Left ventricle myocardium inferior (tissue), 1 donor: ENCODE data around the gene HSPA1L. TPM values are rescaled to one million over a fixed set of nuclear protein-coding genes. Genes with fewer than 3 reads are reported as not detected.

Experiments
- DNase-seq: peaks from one replicate; pipeline ENCODE4 v3.0.0-alpha.2; 2020
- H3K27ac ChIP-seq: fragments of 200-600 bp; replicated peaks from 2 replicates; pipeline ENCODE4 v1.8.0; 2021
- H3K27me3 ChIP-seq: fragments of 200-600 bp; 2 replicates; pipeline ENCODE4 v1.8.0; 2021; ENCODE audit warnings: low read depth
- H3K36me3 ChIP-seq: fragments of 200-600 bp; 2 replicates; pipeline ENCODE4 v1.8.0; 2021
- H3K4me1 ChIP-seq: fragments of 200-600 bp; 2 replicates; pipeline ENCODE4 v1.8.0; 2021
- H3K4me3 ChIP-seq: fragments of 200-600 bp; 2 replicates; pipeline ENCODE4 v1.8.0; 2021; ENCODE audit warnings: mild to moderate bottlenecking, moderate library complexity
- H3K9me3 ChIP-seq: fragments of 200-600 bp; replicated peaks from 2 replicates; pipeline ENCODE4 v1.8.0; 2021
- CTCF ChIP-seq: fragments of 200-600 bp; IDR thresholded peaks from 2 replicates; pipeline ENCODE4 v1.8.0; 2021; ENCODE audit warnings: antibody characterized with exemption, mild to moderate bottlenecking, borderline replicate concordance
- intact Hi-C: fragments of 100-400 bp; cut with micrococcal nuclease; formaldehyde crosslinking; loops from one replicate; pipeline ENCODE4 v1.11.0; 2022
- total RNA-seq: library from RNA; stranded (reverse); fragmentation: NEBNext Ultra II Directional; extraction: Animal tissue kit (Norgen Biotek cat#: 25700); gene quantifications from one replicate; pipeline ENCODE4 v1.2.1, GENCODE V29; 2021
- donor health status: DM: no; HTN: yes; CAD: no; lungs with severe emphysema.

The HSPA1L gene
- total RNA-seq, 1 donor from 2014 or later, result 2.2 TPM

DNA sequence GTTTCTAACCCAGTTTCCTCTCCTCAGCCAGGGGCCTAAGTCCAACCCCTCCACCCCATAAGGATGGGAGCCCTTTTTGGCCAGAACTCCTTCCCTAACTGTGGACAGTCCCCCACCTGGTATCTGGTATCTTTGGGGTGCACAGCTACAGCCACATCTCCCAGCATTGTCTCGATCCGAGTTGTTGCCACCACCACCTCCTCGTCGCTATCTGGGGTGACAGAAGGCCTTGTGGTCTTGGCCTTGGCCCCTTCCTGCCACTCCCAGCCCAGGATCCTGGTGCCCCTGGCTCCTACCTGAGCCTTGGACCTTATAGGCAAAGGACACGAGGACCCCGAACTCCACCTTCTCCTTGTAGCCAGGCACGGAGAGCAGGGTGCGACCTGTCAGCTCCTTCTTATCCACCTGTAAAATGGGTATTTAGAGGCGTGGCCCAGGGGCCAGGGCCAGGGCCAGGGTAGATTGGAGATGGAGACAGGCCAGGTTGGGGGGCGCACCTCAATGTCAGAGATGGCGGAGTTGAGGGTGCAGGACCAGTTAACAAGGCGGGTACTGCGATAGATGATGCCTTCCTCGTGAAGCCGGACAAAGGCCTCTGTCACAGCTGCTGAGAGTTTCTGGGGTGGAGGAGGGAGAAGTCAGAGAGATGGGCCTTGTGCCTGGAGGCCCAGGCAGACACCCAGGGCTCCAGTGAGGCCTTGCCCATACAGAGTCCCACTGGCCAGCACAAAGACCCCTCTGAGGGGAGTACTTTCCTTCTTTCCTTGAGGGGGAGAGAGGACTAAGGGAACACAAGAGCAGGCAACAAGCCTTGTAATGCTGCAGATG, 30.8 kb downstream of the HSPA1L start:
- TF ChIP-seq CTCF, result no peak
- H3K27ac ChIP-seq, result no peak overlapping the region
- H3K4me1 ChIP-seq, result no peaks in the 10 kb centered on the region
- no peaks in the 10 kb centered on the region for H3K27me3 ChIP-seq
- no peaks in the 10 kb centered on the region for H3K9me3 ChIP-seq
- no peak for DNase-seq
- intact Hi-C loops, result no loop called here
- peaks cover 61% of the 10 kb centered on the region for H3K36me3 ChIP-seq
- no peak overlapping the region for H3K4me3 ChIP-seq

- Histone ChIP-seq H3K4me1 (peaks cover 4% of the 10 kb centered on the region), H3K9me3 (no peaks in the 10 kb centered on the region), H3K36me3 (peaks cover 73% of the 10 kb centered on the region), H3K27me3 (no peaks in the 10 kb centered on the region), H3K4me3 (no peak overlapping the region), H3K27ac (no peak overlapping the region)
- intact Hi-C loops, result no loop called here
- no peak for TF ChIP-seq CTCF
- no peak for DNase-seq
These were observed 32.8 kb downstream of the HSPA1L start for GRCh38 chr6:31782126-31782855.

DNA sequence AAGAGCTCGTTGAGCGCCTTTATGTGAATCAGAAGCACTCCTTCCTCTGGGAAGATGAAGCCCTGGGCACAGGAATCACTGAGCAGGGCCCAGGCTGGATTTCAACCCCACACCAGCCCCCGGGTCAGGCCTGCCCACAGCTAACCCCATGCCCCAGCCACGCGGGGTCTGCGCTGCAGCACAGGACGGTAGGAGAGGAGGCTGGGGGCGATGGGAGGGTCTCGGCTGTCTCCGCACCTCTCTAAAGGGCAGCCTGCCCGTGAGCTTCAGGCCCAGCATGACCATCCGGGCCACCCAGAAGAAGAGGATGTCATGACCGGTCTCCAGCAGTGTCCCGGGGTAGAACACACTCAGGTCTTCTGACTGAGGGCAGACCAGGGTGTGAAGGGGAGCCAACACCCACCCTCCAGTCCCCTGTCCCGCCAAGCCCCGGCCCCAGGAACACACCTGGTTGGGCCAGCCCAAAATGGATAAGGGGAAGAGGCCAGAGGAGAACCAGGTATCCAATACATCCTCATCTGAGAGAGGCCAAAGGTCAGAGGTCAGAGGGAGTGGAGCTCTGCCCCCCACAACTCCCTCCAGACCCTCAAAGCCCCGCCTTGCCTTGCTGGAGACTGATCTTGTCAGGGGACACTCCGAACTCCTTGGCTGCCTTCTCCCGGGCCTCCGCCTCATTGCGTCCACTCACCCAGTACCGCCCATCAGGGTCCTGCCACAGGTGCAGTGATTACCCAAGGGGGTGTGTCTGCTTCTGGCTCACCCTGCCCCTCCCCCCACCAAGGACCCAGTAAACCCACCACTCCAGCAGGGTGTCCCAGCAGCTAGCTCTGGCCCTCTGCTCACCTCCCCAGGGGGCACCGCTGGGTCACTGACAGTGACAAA, 33.6 kb downstream of the HSPA1L start:
- no peak for TF ChIP-seq CTCF
- Histone ChIP-seq H3K27ac (no peak overlapping the region), H3K27me3 (no peaks in the 10 kb centered on the region), H3K4me3 (no peak overlapping the region), H3K4me1 (peaks cover 12% of the 10 kb centered on the region), H3K36me3 (peaks cover 73% of the 10 kb centered on the region), H3K9me3 (no peaks in the 10 kb centered on the region)
- no peak for DNase-seq
- intact Hi-C loops, result no loop called here

- TF ChIP-seq CTCF, result no peak
- no peak for DNase-seq
- H3K4me1 ChIP-seq, result peaks cover 15% of the 10 kb centered on the region
- intact Hi-C loops, result no loop called here
- no peak overlapping the region for H3K27ac ChIP-seq
- H3K4me3 ChIP-seq, result no peak overlapping the region
- no peaks in the 10 kb centered on the region for H3K27me3 ChIP-seq
- H3K9me3 ChIP-seq, result no peaks in the 10 kb centered on the region
- peaks cover 72% of the 10 kb centered on the region for H3K36me3 ChIP-seq
These were observed 34.4 kb downstream of the HSPA1L start for GRCh38 chr6:31780507-31781243.

- no peak overlapping the region for H3K27ac ChIP-seq
- no peak for DNase-seq
These were observed 35.2 kb downstream of the HSPA1L start for GRCh38 chr6:31779908-31780307.

More at GRCh38 chr6:31779908-31780307, 35.2 kb downstream of the HSPA1L start:
- H3K4me1 ChIP-seq, result peaks cover 15% of the 10 kb centered on the region
- no peak overlapping the region for H3K4me3 ChIP-seq
- intact Hi-C loops, result no loop called here
- no peaks in the 10 kb centered on the region for H3K27me3 ChIP-seq
- peaks cover 64% of the 10 kb centered on the region for H3K36me3 ChIP-seq
- no peaks in the 10 kb centered on the region for H3K9me3 ChIP-seq
- no peak for TF ChIP-seq CTCF
